ENCODE measurements around the gene IQGAP2.

IQGAP2 gene

DNA sequence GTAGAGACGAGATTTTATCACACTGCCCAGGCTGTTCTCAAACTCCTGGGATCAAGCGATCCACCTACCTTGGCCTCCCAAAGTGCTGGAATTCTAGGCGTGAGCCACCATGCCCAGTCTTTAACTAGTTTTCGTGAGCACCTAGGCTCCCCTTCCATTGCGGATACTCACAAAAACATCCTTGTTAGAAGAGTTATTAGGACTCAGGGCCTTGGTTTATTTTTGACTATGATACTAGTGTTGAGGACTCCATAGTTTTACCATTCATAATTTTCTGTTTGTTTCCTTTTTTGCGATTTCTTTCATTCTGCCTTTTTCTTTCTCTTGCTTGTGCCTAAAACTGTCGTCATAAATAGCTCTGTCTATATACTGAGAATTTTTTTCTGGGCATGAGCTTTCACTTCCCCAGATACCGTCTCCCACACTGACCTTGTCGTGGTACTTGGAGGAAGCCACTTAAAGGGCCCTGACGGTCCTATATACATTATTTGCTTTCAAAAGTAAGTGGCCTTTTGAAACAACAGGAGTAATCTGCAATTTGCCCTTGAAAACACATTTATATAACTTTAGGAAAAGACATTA, 318.0 kb downstream of the IQGAP2 start:
- Histone ChIP-seq H2BK12ac (ENCODE audit: low read length in 2 of 2) (no peak overlapping the region), H3K36me3 (ENCODE audit: control insufficient read depth in 1 of 2, insufficient read depth in 2 of 2, low read depth in 1 of 2, low read length in 2 of 2) (peaks cover 4 to 8% of the 10 kb centered on the region in 2 experiments), H3K14ac (ENCODE audit: low read length in 2 of 2) (no peak overlapping the region), H3K9me3 (ENCODE audit: control insufficient read depth, low read length) (no peaks in the 10 kb centered on the region), H3K27ac (ENCODE audit: low read length, poor library complexity, severe bottlenecking) (no peak overlapping the region), H3K79me1 (replicated peaks; ENCODE audit: low read length, poor library complexity, severe bottlenecking) (peaks cover 7% of the 10 kb centered on the region), H3K27me3 (ENCODE audit: control insufficient read depth in 1 of 2, insufficient read depth in 1 of 2, low read length in 2 of 2) (no peaks in the 10 kb centered on the region), H2BK120ac (ENCODE audit: low read depth, low read length) (no peak overlapping the region), H2AFZ (ENCODE audit: low read depth, low read length) (no peak overlapping the region), H2AK5ac (ENCODE audit: low read length, severe bottlenecking) (no peak overlapping the region), H3K4me2 (ENCODE audit: low read length, poor library complexity, severe bottlenecking) (no peak overlapping the region), H4K8ac (ENCODE audit: low read length) (no peak overlapping the region), H3K4me1 (ENCODE audit: control insufficient read depth, insufficient read depth, low read depth, low read length) (peaks cover 13% of the 10 kb centered on the region), H3K23ac (ENCODE audit: low read length in 2 of 2) (no peak overlapping the region), H3K18ac (ENCODE audit: low read depth in 1 of 2, low read length in 2 of 2) (no peak overlapping the region), H3K9ac (ENCODE audit: low read length) (no peak overlapping the region), H2BK5ac (ENCODE audit: low read depth, low read length, poor library complexity, severe bottlenecking) (no peak overlapping the region), H4K91ac (ENCODE audit: low read length) (no peak overlapping the region), H2BK15ac (ENCODE audit: low read depth, poor library complexity, severe bottlenecking) (no peak overlapping the region), H3K4ac (ENCODE audit: low read depth in 1 of 2, low read length in 2 of 2) (no peak overlapping the region), H3K4me3 (ENCODE audit: insufficient read depth in 1 of 2, low read depth in 1 of 2, low read length in 2 of 2) (no peak overlapping the region)
- WGBS: 88% methylated on average over 4 of the region's 10 CpGs
- peak; percentile 36 for DNase-seq

DNA sequence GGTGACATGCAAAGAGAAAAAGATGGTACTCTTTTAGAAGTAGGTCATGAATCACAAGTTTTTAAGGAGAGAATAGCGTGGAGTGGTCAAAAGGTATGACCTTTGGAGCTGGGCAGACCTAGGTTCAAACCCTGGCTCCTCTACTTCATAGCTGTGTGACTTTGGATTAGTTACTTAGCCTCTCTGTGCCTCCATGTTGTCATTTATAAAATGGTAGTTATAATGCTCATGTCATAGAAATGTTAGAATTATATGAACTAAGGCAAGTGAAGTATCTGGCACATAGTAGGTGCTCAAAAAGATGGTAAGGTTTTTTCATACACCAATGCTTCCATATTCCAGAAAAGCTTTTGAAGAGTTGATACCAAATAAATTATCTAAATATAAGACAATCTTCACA, 320.2 kb downstream of the IQGAP2 start:
- Histone ChIP-seq H3K4ac (ENCODE audit: low read depth in 1 of 2, low read length in 2 of 2) (no peak overlapping the region), H3K27ac (ENCODE audit: low read length, poor library complexity, severe bottlenecking) (no peak overlapping the region), H4K91ac (ENCODE audit: low read length) (no peak overlapping the region), H3K18ac (ENCODE audit: low read depth in 1 of 2, low read length in 2 of 2) (no peak overlapping the region), H2AK5ac (ENCODE audit: low read length, severe bottlenecking) (no peak overlapping the region), H3K4me3 (ENCODE audit: insufficient read depth in 1 of 2, low read depth in 1 of 2, low read length in 2 of 2) (no peak overlapping the region), H4K8ac (ENCODE audit: low read length) (no peak overlapping the region), H3K4me1 (ENCODE audit: control insufficient read depth, insufficient read depth, low read depth, low read length) (peaks cover 8% of the 10 kb centered on the region), H3K9ac (ENCODE audit: low read length) (no peak overlapping the region), H3K36me3 (ENCODE audit: control insufficient read depth in 1 of 2, insufficient read depth in 2 of 2, low read depth in 1 of 2, low read length in 2 of 2) (peaks cover 8 to 16% of the 10 kb centered on the region in 2 experiments), H2BK120ac (ENCODE audit: low read depth, low read length) (no peak overlapping the region), H2AFZ (ENCODE audit: low read depth, low read length) (no peak overlapping the region), H3K14ac (ENCODE audit: low read length in 2 of 2) (no peak overlapping the region), H3K23ac (ENCODE audit: low read length in 2 of 2) (no peak overlapping the region), H3K4me2 (ENCODE audit: low read length, poor library complexity, severe bottlenecking) (no peak overlapping the region), H2BK15ac (ENCODE audit: low read depth, poor library complexity, severe bottlenecking) (no peak overlapping the region), H3K9me3 (ENCODE audit: control insufficient read depth, low read length) (peaks cover 8% of the 10 kb centered on the region), H3K79me1 (replicated peaks; ENCODE audit: low read length, poor library complexity, severe bottlenecking) (peaks cover 1% of the 10 kb centered on the region), H2BK12ac (ENCODE audit: low read length in 2 of 2) (no peak overlapping the region), H2BK5ac (ENCODE audit: low read depth, low read length, poor library complexity, severe bottlenecking) (no peak overlapping the region), H3K27me3 (ENCODE audit: control insufficient read depth in 1 of 2, insufficient read depth in 1 of 2, low read length in 2 of 2) (no peaks in the 10 kb centered on the region)
- WGBS: 88% methylated on average over 1 of the region's 1 CpG
- DNase-seq: no peak

DNA sequence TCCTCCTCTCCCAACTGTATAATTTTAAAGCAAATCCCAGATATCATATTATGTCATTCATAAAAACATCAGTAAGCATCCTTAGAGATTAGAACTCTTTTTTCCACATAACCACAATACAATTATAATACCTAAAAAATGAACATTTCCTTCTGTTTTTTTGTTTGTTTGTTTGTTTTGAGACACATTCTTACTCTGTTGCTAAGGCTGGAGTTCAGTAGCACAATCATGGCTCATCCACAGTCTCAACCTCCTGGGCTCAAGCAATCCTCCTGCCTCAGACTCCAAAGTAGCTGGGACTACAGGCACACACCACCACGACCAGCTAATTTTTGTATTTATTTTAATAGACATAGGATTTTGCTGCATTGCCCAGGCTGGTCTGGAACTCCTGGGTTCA, 320.8 kb downstream of the IQGAP2 start:
- Histone ChIP-seq H3K18ac (ENCODE audit: low read depth in 1 of 2, low read length in 2 of 2) (no peak overlapping the region), H3K4me3 (ENCODE audit: insufficient read depth in 1 of 2, low read depth in 1 of 2, low read length in 2 of 2) (no peak overlapping the region), H3K9ac (ENCODE audit: low read length) (no peak overlapping the region), H3K36me3 (ENCODE audit: control insufficient read depth in 1 of 2, insufficient read depth in 2 of 2, low read depth in 1 of 2, low read length in 2 of 2) (peaks cover 9 to 18% of the 10 kb centered on the region in 2 experiments), H3K4me2 (ENCODE audit: low read length, poor library complexity, severe bottlenecking) (no peak overlapping the region), H2BK5ac (ENCODE audit: low read depth, low read length, poor library complexity, severe bottlenecking) (no peak overlapping the region), H2AFZ (ENCODE audit: low read depth, low read length) (no peak overlapping the region), H4K91ac (ENCODE audit: low read length) (no peak overlapping the region), H2BK120ac (ENCODE audit: low read depth, low read length) (no peak overlapping the region), H2AK5ac (ENCODE audit: low read length, severe bottlenecking) (no peak overlapping the region), H3K4me1 (ENCODE audit: control insufficient read depth, insufficient read depth, low read depth, low read length) (peaks cover 5% of the 10 kb centered on the region), H3K27ac (ENCODE audit: low read length, poor library complexity, severe bottlenecking) (no peak overlapping the region), H3K23ac (ENCODE audit: low read length in 2 of 2) (no peak overlapping the region), H2BK12ac (ENCODE audit: low read length in 2 of 2) (no peak overlapping the region), H3K9me3 (ENCODE audit: control insufficient read depth, low read length) (peaks cover 11% of the 10 kb centered on the region), H3K4ac (ENCODE audit: low read depth in 1 of 2, low read length in 2 of 2) (no peak overlapping the region), H3K27me3 (ENCODE audit: control insufficient read depth in 1 of 2, insufficient read depth in 1 of 2, low read length in 2 of 2) (no peaks in the 10 kb centered on the region), H2BK15ac (ENCODE audit: low read depth, poor library complexity, severe bottlenecking) (no peak overlapping the region), H4K8ac (ENCODE audit: low read length) (no peak overlapping the region), H3K79me1 (replicated peaks; ENCODE audit: low read length, poor library complexity, severe bottlenecking) (peaks cover 1% of the 10 kb centered on the region), H3K14ac (ENCODE audit: low read length in 2 of 2) (no peak overlapping the region)
- WGBS: no CpG with 5 or more reads among the region's 1 CpG
- DNase-seq: no peak

DNA sequence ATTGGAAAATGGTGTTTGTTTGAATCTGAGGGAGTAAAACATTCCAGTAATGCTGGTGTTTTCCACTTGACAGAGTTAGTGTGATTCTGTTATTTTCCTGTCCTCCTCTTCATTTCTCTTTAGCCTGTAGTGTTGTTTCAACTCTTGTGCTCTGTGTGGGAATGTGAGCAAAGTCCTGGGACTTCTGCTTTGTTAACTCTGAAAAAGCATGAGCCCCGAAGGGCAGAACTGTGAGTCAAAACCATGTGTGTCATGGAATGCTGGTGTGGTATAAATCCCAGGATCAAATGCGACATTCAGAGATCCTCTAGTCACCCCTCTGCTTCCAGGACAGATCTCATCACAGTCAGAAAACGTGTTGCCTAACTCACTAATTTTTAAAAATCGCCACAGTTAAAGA, 321.8 kb downstream of the IQGAP2 start:
- no peak overlapping the region for H3K4ac ChIP-seq (ENCODE audit: low read depth in 1 of 2, low read length in 2 of 2)
- peak overlapping the region; percentile 23 for H3K4me2 ChIP-seq (ENCODE audit: low read length, poor library complexity, severe bottlenecking)
- H3K9me3 ChIP-seq (ENCODE audit: control insufficient read depth, low read length): peaks cover 21% of the 10 kb centered on the region
- H4K91ac ChIP-seq (ENCODE audit: low read length): no peak overlapping the region
- H3K23ac ChIP-seq (ENCODE audit: low read length in 2 of 2): no peak overlapping the region
- H2BK12ac ChIP-seq (ENCODE audit: low read length in 2 of 2): no peak overlapping the region
- no peak overlapping the region for H3K4me3 ChIP-seq (ENCODE audit: insufficient read depth in 1 of 2, low read depth in 1 of 2, low read length in 2 of 2)
- WGBS: 61% methylated on average over 4 of the region's 4 CpGs
- H3K27ac ChIP-seq (ENCODE audit: low read length, poor library complexity, severe bottlenecking): peak overlapping the region; percentile 71
- H2AK5ac ChIP-seq (ENCODE audit: low read length, severe bottlenecking): no peak overlapping the region
- no peak overlapping the region for H3K18ac ChIP-seq (ENCODE audit: low read depth in 1 of 2, low read length in 2 of 2)
- H3K9ac ChIP-seq (ENCODE audit: low read length): peak overlapping the region; percentile 32
- no peak overlapping the region for H2BK120ac ChIP-seq (ENCODE audit: low read depth, low read length)
- H4K8ac ChIP-seq (ENCODE audit: low read length): no peak overlapping the region
- H3K79me1 ChIP-seq (replicated peaks; ENCODE audit: low read length, poor library complexity, severe bottlenecking): peaks cover 3% of the 10 kb centered on the region
- no peak overlapping the region for H3K14ac ChIP-seq (ENCODE audit: low read length in 2 of 2)
- H2AFZ ChIP-seq (ENCODE audit: low read depth, low read length): no peak overlapping the region
- H3K27me3 ChIP-seq (ENCODE audit: control insufficient read depth in 1 of 2, insufficient read depth in 1 of 2, low read length in 2 of 2): no peaks in the 10 kb centered on the region
- no peak overlapping the region for H2BK5ac ChIP-seq (ENCODE audit: low read depth, low read length, poor library complexity, severe bottlenecking)
- DNase-seq: peak; percentile 81
- peaks cover 9 to 23% of the 10 kb centered on the region in 2 experiments for H3K36me3 ChIP-seq (ENCODE audit: control insufficient read depth in 1 of 2, insufficient read depth in 2 of 2, low read depth in 1 of 2, low read length in 2 of 2)
- peaks cover 5% of the 10 kb centered on the region for H3K4me1 ChIP-seq (ENCODE audit: control insufficient read depth, insufficient read depth, low read depth, low read length)
- no peak overlapping the region for H2BK15ac ChIP-seq (ENCODE audit: low read depth, poor library complexity, severe bottlenecking)
